PC-9 (cell line): Measurements from ENCODE around the gene CNGA3.
"Not testable (repeated sequence)": the region's sequence is repeated elsewhere in the genome, so short reads cannot be mapped to it uniquely, and the experiment has no call there.

Source experiments
- EZH2 ChIP-seq: fragments of 200-600 bp; sonication (generic); IDR thresholded peaks from 2 replicates; pipeline ENCODE4 v1.8.0; 2017; ENCODE audit warnings: antibody characterized with exemption, low read depth
- TF ChIP-seq, protein P1 (sequence below): fragments of 200-600 bp; sonication (generic); conservative IDR thresholded peaks from 2 replicates; pipeline ENCODE4 v1.6.1; 2017; ENCODE audit warnings: mixed run types, antibody characterized with exemption, mild to moderate bottlenecking, moderate library complexity

DNA sequence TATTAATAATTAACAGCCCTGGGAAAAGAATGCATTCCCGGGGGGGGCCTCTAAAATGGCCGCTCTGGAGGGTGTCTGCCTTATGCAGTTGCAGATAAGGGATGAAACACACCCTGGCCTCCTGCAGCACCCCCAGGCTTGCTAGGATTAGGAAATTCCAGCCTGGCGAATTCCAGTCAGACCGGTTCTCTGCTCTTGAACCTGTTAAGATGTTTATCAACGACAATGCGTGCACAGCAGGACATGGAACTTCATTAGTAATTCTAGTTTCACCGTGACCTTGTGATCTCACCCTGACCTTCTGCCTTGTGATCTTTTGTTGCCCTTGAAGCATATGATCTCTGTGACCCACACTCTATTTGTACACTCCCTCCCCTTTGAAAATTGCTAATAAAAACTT, 68.0 kb downstream of the CNGA3 start:
- TF ChIP-seq, protein P1, sequence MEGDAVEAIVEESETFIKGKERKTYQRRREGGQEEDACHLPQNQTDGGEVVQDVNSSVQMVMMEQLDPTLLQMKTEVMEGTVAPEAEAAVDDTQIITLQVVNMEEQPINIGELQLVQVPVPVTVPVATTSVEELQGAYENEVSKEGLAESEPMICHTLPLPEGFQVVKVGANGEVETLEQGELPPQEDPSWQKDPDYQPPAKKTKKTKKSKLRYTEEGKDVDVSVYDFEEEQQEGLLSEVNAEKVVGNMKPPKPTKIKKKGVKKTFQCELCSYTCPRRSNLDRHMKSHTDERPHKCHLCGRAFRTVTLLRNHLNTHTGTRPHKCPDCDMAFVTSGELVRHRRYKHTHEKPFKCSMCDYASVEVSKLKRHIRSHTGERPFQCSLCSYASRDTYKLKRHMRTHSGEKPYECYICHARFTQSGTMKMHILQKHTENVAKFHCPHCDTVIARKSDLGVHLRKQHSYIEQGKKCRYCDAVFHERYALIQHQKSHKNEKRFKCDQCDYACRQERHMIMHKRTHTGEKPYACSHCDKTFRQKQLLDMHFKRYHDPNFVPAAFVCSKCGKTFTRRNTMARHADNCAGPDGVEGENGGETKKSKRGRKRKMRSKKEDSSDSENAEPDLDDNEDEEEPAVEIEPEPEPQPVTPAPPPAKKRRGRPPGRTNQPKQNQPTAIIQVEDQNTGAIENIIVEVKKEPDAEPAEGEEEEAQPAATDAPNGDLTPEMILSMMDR = not testable (repeated sequence)
- not testable (repeated sequence) for TF ChIP-seq EZH2
